ENCODE measurements around the gene COL7A1. TPM values are rescaled to one million over a fixed set of nuclear protein-coding genes. Genes with fewer than 3 reads are reported as not detected.

The COL7A1 gene
- total RNA-seq, 3 donors from 2014 or later (not counting 1 experiment from before 2014, with no cell fraction given), result 0.54 to 1.7 (median 1.4) TPM

DNA sequence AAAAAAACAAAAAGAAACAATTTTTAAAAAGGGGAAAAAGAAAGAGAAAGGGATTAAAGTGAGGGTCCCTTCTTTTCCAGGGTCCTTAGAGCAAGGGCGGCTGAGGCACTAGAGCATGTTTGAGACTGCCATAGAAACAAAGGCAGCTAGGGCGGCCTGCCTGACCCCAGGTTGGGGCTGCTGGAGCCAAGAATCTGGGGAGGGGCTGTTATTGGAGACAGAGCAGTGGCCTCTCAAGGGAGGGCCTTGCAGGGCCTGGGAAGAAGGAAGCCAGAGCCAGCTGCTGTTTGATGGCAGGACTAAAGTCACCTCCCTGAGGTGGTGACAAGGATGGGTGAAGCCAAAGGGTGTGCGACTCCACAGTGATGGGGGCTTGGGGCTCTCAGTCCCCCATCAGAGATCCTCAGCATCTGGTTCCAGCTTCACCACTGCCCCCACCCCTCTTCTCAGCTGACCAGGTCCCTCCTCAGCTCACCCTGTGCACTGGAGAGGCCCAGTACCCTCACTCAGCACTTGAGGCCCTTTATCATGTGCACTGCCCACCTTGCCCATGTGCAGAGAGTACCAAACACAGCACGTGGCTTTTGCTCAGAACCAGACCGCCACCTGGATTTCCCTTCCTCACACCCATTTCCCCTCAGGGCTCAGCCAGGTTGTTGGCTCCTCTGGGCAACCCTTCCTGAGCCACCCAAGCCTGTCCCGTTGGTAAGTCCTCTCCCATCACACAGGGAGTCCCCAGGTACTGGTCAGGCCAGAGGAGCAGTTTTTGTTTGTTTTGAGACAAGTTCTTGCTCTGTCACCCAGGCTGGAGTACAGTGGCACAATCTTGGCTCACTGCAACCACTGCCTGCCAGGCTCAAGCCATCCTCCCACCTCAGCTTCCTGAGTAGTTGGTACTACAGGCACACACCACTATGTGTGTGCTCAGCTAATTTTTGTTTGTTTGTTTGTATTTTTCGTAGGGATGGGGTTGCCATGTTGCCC lies 24.7 kb upstream of the COL7A1 start:
- Histone ChIP-seq H3K9me3 (ENCODE audit: control insufficient read depth, insufficient read depth, low read length) (peaks cover 14% of the 10 kb centered on the region), H3K27ac (ENCODE audit: low read length) (no peak overlapping the region), H3K27me3 (ENCODE audit: control insufficient read depth, insufficient read depth, low read length) (no peaks in the 10 kb centered on the region), H3K36me3 (ENCODE audit: control insufficient read depth, insufficient read depth, low read length) (no peaks in the 10 kb centered on the region), H3K4me3 (ENCODE audit: low read length) (no peak overlapping the region), H3K4me1 (ENCODE audit: control insufficient read depth, insufficient read depth, low read length) (no peaks in the 10 kb centered on the region)
- Mint-ChIP-seq H3K4me1 (no peaks in the 10 kb centered on the region), H3K27ac (no peak overlapping the region), H3K36me3 (no peaks in the 10 kb centered on the region), H3K9me3 (no peaks in the 10 kb centered on the region), H3K4me3 (no peak overlapping the region), H3K27me3 (ENCODE audit: low read depth in 2 of 2) (no peaks in the 10 kb centered on the region)
- TF ChIP-seq, protein P1, sequence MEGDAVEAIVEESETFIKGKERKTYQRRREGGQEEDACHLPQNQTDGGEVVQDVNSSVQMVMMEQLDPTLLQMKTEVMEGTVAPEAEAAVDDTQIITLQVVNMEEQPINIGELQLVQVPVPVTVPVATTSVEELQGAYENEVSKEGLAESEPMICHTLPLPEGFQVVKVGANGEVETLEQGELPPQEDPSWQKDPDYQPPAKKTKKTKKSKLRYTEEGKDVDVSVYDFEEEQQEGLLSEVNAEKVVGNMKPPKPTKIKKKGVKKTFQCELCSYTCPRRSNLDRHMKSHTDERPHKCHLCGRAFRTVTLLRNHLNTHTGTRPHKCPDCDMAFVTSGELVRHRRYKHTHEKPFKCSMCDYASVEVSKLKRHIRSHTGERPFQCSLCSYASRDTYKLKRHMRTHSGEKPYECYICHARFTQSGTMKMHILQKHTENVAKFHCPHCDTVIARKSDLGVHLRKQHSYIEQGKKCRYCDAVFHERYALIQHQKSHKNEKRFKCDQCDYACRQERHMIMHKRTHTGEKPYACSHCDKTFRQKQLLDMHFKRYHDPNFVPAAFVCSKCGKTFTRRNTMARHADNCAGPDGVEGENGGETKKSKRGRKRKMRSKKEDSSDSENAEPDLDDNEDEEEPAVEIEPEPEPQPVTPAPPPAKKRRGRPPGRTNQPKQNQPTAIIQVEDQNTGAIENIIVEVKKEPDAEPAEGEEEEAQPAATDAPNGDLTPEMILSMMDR (IDR thresholded peaks at IDR 0.05), result no peak
- ATAC-seq (no peak), DNase-seq (no peak)
- WGBS (ENCODE audit: insufficient coverage), result 82% methylated on average over 7 of the region's 7 CpGs
- intact Hi-C loops (cut with micrococcal nuclease), result no loop called here

GRCh38 chr3:48617559-48617958 lies 22.4 kb upstream of the COL7A1 start:
- no peaks in the 10 kb centered on the region for H3K9me3 Mint-ChIP-seq
- no peaks in the 10 kb centered on the region for H3K4me1 Mint-ChIP-seq
- TF ChIP-seq, protein P1 (IDR thresholded peaks at IDR 0.05), result no peak
- Histone ChIP-seq H3K9me3 (ENCODE audit: control insufficient read depth, insufficient read depth, low read length) (peaks cover 14% of the 10 kb centered on the region), H3K27ac (ENCODE audit: low read length) (no peak overlapping the region), H3K4me3 (ENCODE audit: low read length) (no peak overlapping the region), H3K27me3 (ENCODE audit: control insufficient read depth, insufficient read depth, low read length) (no peaks in the 10 kb centered on the region), H3K4me1 (ENCODE audit: control insufficient read depth, insufficient read depth, low read length) (no peaks in the 10 kb centered on the region), H3K36me3 (ENCODE audit: control insufficient read depth, insufficient read depth, low read length) (no peaks in the 10 kb centered on the region)
- H3K27me3 Mint-ChIP-seq (ENCODE audit: low read depth in 2 of 2), result no peaks in the 10 kb centered on the region
- H3K4me3 Mint-ChIP-seq, result no peak overlapping the region
- H3K27ac Mint-ChIP-seq, result no peak overlapping the region
- WGBS (ENCODE audit: insufficient coverage), result 97% methylated on average over 4 of the region's 4 CpGs
- intact Hi-C loops (cut with micrococcal nuclease), result no loop called here
- DNase-seq (no peak), ATAC-seq (no peak)
- no peaks in the 10 kb centered on the region for H3K36me3 Mint-ChIP-seq

DNA sequence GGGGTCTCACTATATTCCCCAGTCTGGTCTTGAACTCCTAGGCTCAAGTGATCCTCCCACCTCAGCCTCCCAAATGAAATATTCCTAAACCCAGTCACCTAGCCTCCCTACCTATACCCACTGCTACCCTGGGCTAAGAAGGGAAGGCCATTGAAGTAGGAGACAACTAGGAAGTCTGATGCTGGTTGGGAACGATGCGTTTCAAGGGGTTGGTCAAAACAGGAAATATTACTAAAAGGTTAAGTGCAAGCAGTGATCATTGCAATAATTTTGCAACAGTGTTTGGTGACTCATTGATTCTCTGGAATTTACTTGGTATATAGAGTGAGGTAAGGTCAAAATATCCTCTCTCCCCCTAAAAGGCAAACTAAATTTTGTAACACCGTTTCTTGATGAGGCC lies 18.9 kb upstream of the COL7A1 start:
- Mint-ChIP-seq H3K36me3 (no peaks in the 10 kb centered on the region), H3K27ac (no peak overlapping the region), H3K4me1 (peaks cover 6% of the 10 kb centered on the region in 2 donors), H3K4me3 (no peak overlapping the region), H3K27me3 (ENCODE audit: low read depth in 2 of 2) (no peaks in the 10 kb centered on the region), H3K9me3 (no peaks in the 10 kb centered on the region)
- Histone ChIP-seq H3K4me1 (ENCODE audit: control insufficient read depth, insufficient read depth, low read length) (peaks cover 7% of the 10 kb centered on the region), H3K27me3 (ENCODE audit: control insufficient read depth, insufficient read depth, low read length) (no peaks in the 10 kb centered on the region), H3K4me3 (ENCODE audit: low read length) (no peak overlapping the region), H3K36me3 (ENCODE audit: control insufficient read depth, insufficient read depth, low read length) (no peaks in the 10 kb centered on the region), H3K9me3 (ENCODE audit: control insufficient read depth, insufficient read depth, low read length) (peaks cover 14% of the 10 kb centered on the region), H3K27ac (ENCODE audit: low read length) (no peak overlapping the region)
- WGBS (ENCODE audit: insufficient coverage), result 43% methylated on average over 2 of the region's 3 CpGs
- ATAC-seq, result no peak
- TF ChIP-seq, protein P1 (IDR thresholded peaks at IDR 0.05), result no peak
- DNase-seq, result no peak
- intact Hi-C loops (cut with micrococcal nuclease), result no loop called here

All from natural killer cell (primary cell).